ENCODE results near the gene NUMB.

DNA sequence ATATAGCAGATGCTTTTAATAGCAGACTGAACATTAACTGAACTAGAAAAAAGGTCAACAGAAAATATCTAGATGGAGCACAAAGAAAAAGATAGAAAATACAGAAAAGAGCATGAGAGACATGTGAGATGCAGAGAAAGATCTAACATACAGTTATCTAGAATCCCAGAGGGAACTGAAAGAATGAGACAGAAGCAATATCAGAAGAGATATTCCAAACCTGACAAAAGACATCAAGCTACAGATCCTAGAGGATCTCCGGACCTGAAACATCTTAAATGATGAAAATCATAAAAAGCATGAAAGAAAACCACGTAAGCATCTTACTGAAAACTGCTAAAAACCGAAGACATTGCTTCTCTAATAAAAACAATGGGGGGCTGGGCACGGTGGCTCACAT is 75.0 kb downstream of the NUMB start:
- TF ChIP-seq MXI1 (IDR thresholded peaks at IDR 0.05; ENCODE audit: borderline replicate concordance, low read depth, low read length) (no peak), CEBPB (IDR thresholded peaks at IDR 0.05; ENCODE audit: borderline replicate concordance, low read depth, low read length) (no peak), ZFAT (CRISPR knock-in tag; conservative IDR thresholded peaks at IDR 0.05) (no peak), ZNF530 (CRISPR knock-in tag; IDR thresholded peaks at IDR 0.05; ENCODE audit: low read depth) (no peak), CTCF (CRISPR knock-in tag; IDR thresholded peaks at IDR 0.05) (no peak), ZNF280B (CRISPR knock-in tag; IDR thresholded peaks at IDR 0.05; ENCODE audit: borderline replicate concordance) (no peak), TRIM24 (CRISPR knock-in tag; IDR thresholded peaks at IDR 0.05) (no peak), SETDB1 (CRISPR knock-in tag; IDR thresholded peaks at IDR 0.05; ENCODE audit: borderline replicate concordance) (no peak)
- TF ChIP-seq, protein P1, sequence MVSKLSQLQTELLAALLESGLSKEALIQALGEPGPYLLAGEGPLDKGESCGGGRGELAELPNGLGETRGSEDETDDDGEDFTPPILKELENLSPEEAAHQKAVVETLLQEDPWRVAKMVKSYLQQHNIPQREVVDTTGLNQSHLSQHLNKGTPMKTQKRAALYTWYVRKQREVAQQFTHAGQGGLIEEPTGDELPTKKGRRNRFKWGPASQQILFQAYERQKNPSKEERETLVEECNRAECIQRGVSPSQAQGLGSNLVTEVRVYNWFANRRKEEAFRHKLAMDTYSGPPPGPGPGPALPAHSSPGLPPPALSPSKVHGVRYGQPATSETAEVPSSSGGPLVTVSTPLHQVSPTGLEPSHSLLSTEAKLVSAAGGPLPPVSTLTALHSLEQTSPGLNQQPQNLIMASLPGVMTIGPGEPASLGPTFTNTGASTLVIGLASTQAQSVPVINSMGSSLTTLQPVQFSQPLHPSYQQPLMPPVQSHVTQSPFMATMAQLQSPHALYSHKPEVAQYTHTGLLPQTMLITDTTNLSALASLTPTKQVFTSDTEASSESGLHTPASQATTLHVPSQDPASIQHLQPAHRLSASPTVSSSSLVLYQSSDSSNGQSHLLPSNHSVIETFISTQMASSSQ (IDR thresholded peaks at IDR 0.05; ENCODE audit: low read depth) = no peak
- TF ChIP-seq, protein P1 (CRISPR knock-in tag; IDR thresholded peaks at IDR 0.05; ENCODE audit: borderline replicate concordance) = no peak
